Gastrocnemius medialis (tissue), 4 donors: Measurements from ENCODE around the gene OVOL3. TPM values are rescaled to one million over a fixed set of nuclear protein-coding genes. Genes with fewer than 3 reads are reported as not detected.
"Not testable (repeated sequence)": the region's sequence is repeated elsewhere in the genome, so short reads cannot be mapped to it uniquely, and the experiment has no call there.

ENCODE experiments used
- ATAC-seq, 2 donors: fragments of 150-250 bp; one replicate each; pipeline ENCODE4 v1.9.1; 2016
- DNase-seq, 2 donors: peaks; one replicate each; pipeline ENCODE4 v3.0.0-alpha.2; 2019
- H3K27ac ChIP-seq, 4 donors: fragments of 200-600 bp; sonication (generic); 1 replicate in 1 of 4; 2 replicates in 3 of 4; pipeline ENCODE4 v1.5.1; 2016 to 2018; ENCODE audit warnings: mild to moderate bottlenecking in 2 of 4, moderate library complexity in 1 of 4
- H3K27me3 ChIP-seq, 3 donors: fragments of 200-600 bp; sonication (generic) in 2 of 3; 1 replicate in 1 of 3; 2 replicates in 2 of 3; pipeline versions ENCODE4 v1.5.1 to v1.6.0; 2016 to 2019; ENCODE audit warnings: mild to moderate bottlenecking in 1 of 3, moderate library complexity in 1 of 3
- H3K36me3 ChIP-seq, 2 donors: fragments of 200-600 bp; sonication (generic) in 1 of 2; one replicate each; pipeline ENCODE4 v1.5.1; 2017 to 2018
- H3K4me1 ChIP-seq, 2 donors: fragments of 200-600 bp; sonication (generic) in 1 of 2; one replicate each; pipeline ENCODE4 v1.5.1; 2016 to 2017; ENCODE audit warnings: mild to moderate bottlenecking in 2 of 2
- H3K4me3 ChIP-seq, 4 donors: fragments of 200-600 bp; sonication (generic) in 3 of 4; 1 replicate in 1 of 4; 2 replicates in 3 of 4; pipeline ENCODE4 v1.5.1; 2016 to 2019; ENCODE audit warnings: mild to moderate bottlenecking in 2 of 4
- H3K9me3 ChIP-seq, 3 donors: fragments of 200-600 bp; sonication (generic) in 2 of 3; 1 replicate in 1 of 3; 2 replicates in 2 of 3; pipeline ENCODE4 v1.5.1; 2016 to 2019
- CTCF ChIP-seq, 5 experiments: fragments of 450-650 bp in 3 of 5; fragments of 200-600 bp in 2 of 5; sonication (generic) in 2 of 5; IDR thresholded peaks in 4 of 5; conservative IDR thresholded peaks in 1 of 5; 1 replicate in 4 of 5; 2 replicates in 1 of 5; pipeline ENCODE4 v1.5.1; 2016 to 2019; ENCODE audit warnings: antibody characterized with exemption in 5 of 5, mild to moderate bottlenecking in 3 of 5, moderate library complexity in 3 of 5
- POLR2A ChIP-seq, 2 donors: fragments of 450-650 bp; IDR thresholded peaks; one replicate each; pipeline ENCODE4 v1.6.1; 2017; ENCODE audit warnings: antibody characterized with exemption in 2 of 2, mild to moderate bottlenecking in 2 of 2, moderate library complexity in 2 of 2
- in situ Hi-C, 4 donors: fragments of 200-750 bp; cut with MboI; loops; one replicate each; pipeline versions ENCODE4 v1.15.0 to v1.8.0; 2017; ENCODE audit warnings: low sequenced_read_pairs in 4 of 4
- intact Hi-C: fragments of 100-400 bp; cut with DNase I; formaldehyde crosslinking; loops from one replicate; pipeline ENCODE4 v1.15.1; 2023; ENCODE audit warnings: low total_unique reads
- total RNA-seq, 4 donors: library from RNA; depleted of rRNA; stranded (reverse); fragments of >200 nt; gene quantifications; one replicate each; pipeline versions ENCODE4 v1.1.0 to v1.2.3, GENCODE V29; 2016

OVOL3 gene
- not detected for total RNA-seq

GRCh38 chr19:36110487-36111199 is at the start of gene OVOL3:
OVOL3 (plus strand) TSS chr19:36111143; CDS start chr19:36111203, 60 bp downstream.
- in situ Hi-C loops: no loop called here
- no peak for ATAC-seq
- no peaks in the 10 kb centered on the region for H3K9me3 ChIP-seq
- intact Hi-C loops: loop anchor here (10.0 kb wide), 1 partner anchor 366 kb away; the partner anchor contains the start of genes IGFLR1, LIN37, PSENEN and U2AF1L4
- peaks cover 10 to 13% of the 10 kb centered on the region in 2 donors for H3K4me1 ChIP-seq
- no peak for DNase-seq
- H3K4me3 ChIP-seq: no peak within 1 kb of the TSS
- H3K27me3 ChIP-seq: no peaks in the 10 kb centered on the region
- TF ChIP-seq CTCF (IDR thresholded peaks at IDR 0.05 in 4 of 5, conservative IDR thresholded peaks at IDR 0.05 in 1 of 5): no peak
- no peak for TF ChIP-seq POLR2A (IDR thresholded peaks at IDR 0.05)
- H3K27ac ChIP-seq: no peak within 1 kb of the TSS
- H3K36me3 ChIP-seq: peaks cover 0 to 30% of the 10 kb centered on the region in 2 donors

GRCh38 chr19:36061367-36061766 is 49.6 kb upstream of the OVOL3 start:
- Histone ChIP-seq H3K36me3 (no peaks in the 10 kb centered on the region), H3K27me3 (no peaks in the 10 kb centered on the region), H3K27ac (no peak overlapping the region), H3K4me1 (peaks cover 0 to 4% of the 10 kb centered on the region in 2 donors), H3K9me3 (no peaks in the 10 kb centered on the region), H3K4me3 (no peak overlapping the region)
- TF ChIP-seq POLR2A (IDR thresholded peaks at IDR 0.05): no peak
- TF ChIP-seq CTCF (IDR thresholded peaks at IDR 0.05 in 4 of 5, conservative IDR thresholded peaks at IDR 0.05 in 1 of 5): no peak
- ATAC-seq (no peak), DNase-seq (no peak)
- intact Hi-C loops: loop anchor here (5.0 kb wide), 1 partner anchor 41 kb away; no protein-coding TSS in a partner anchor
- in situ Hi-C loops: loop anchor here in 1 of 4 donors (5.0 kb wide), 1 partner anchor 111 kb away; no protein-coding TSS in a partner anchor

DNA sequence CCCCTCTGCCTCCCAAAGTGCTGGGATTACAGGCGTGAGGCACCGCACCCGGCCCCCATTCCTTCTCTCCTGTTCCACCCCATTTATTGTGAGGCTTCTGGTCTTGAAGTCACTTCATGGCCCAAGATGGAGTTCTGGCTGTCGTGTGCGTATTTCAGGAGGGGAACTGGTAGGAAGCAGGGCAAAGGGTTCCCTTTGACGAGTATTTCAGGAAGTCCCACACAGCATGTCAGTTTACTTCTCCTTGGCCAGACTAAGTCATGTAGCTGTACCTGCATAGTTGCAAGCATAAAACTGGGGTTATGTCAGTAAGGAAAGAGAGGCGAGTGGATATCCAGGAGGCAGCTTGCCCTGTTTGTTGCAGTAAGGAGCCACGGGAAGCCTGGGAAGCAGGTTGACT is 46.1 kb upstream of the OVOL3 start:
- no peak overlapping the region for H3K27ac ChIP-seq
- no peaks in the 10 kb centered on the region for H3K27me3 ChIP-seq
- intact Hi-C loops: loop anchor here (5.0 kb wide), 1 partner anchor 37 kb away; no protein-coding TSS in a partner anchor
- in situ Hi-C loops: loop anchor here in 1 of 4 donors (5.0 kb wide), 1 partner anchor 107 kb away; no protein-coding TSS in a partner anchor
- no peak for ATAC-seq
- TF ChIP-seq POLR2A (IDR thresholded peaks at IDR 0.05) (no peak), CTCF (IDR thresholded peaks at IDR 0.05 in 4 of 5, conservative IDR thresholded peaks at IDR 0.05 in 1 of 5) (no peak)
- no peak overlapping the region for H3K4me3 ChIP-seq
- no peaks in the 10 kb centered on the region for H3K9me3 ChIP-seq
- H3K36me3 ChIP-seq: no peaks in the 10 kb centered on the region
- DNase-seq: no peak
- no peaks in the 10 kb centered on the region for H3K4me1 ChIP-seq

- Histone ChIP-seq H3K4me3 (no peak overlapping the region), H3K4me1 (no peaks in the 10 kb centered on the region)
- intact Hi-C loops: no loop called here
Measured at GRCh38 chr19:36067681-36068080, 43.3 kb upstream of the OVOL3 start.

GRCh38 chr19:36068810-36069499 is 42.0 kb upstream of the OVOL3 start:
- in situ Hi-C loops, H3K36me3 ChIP-seq, H3K4me1 ChIP-seq, ATAC-seq, H3K27ac ChIP-seq, DNase-seq, intact Hi-C loops, H3K9me3 ChIP-seq, H3K27me3 ChIP-seq, H3K4me3 ChIP-seq: not testable (repeated sequence)

More at GRCh38 chr19:36067681-36068080, 43.3 kb upstream of the OVOL3 start:
- no peak overlapping the region for H3K27ac ChIP-seq
- no peaks in the 10 kb centered on the region for H3K27me3 ChIP-seq
- DNase-seq (no peak), ATAC-seq (no peak)
- H3K36me3 ChIP-seq: no peaks in the 10 kb centered on the region
- no peak for TF ChIP-seq POLR2A (IDR thresholded peaks at IDR 0.05)
- TF ChIP-seq CTCF (IDR thresholded peaks at IDR 0.05 in 4 of 5, conservative IDR thresholded peaks at IDR 0.05 in 1 of 5): no peak
- in situ Hi-C loops: no loop called here
- H3K9me3 ChIP-seq: no peaks in the 10 kb centered on the region
